CMK (cell line): Measurements from ENCODE around the gene STS.
"Not testable (repeated sequence)": the region's sequence is repeated elsewhere in the genome, so short reads cannot be mapped to it uniquely, and the experiment has no call there.

ENCODE experiments used
- DNase-seq: peaks from one replicate; pipeline ENCODE4 v3.0.0-alpha.2; 2010; ENCODE audit warnings: low read depth

The STS gene

DNA sequence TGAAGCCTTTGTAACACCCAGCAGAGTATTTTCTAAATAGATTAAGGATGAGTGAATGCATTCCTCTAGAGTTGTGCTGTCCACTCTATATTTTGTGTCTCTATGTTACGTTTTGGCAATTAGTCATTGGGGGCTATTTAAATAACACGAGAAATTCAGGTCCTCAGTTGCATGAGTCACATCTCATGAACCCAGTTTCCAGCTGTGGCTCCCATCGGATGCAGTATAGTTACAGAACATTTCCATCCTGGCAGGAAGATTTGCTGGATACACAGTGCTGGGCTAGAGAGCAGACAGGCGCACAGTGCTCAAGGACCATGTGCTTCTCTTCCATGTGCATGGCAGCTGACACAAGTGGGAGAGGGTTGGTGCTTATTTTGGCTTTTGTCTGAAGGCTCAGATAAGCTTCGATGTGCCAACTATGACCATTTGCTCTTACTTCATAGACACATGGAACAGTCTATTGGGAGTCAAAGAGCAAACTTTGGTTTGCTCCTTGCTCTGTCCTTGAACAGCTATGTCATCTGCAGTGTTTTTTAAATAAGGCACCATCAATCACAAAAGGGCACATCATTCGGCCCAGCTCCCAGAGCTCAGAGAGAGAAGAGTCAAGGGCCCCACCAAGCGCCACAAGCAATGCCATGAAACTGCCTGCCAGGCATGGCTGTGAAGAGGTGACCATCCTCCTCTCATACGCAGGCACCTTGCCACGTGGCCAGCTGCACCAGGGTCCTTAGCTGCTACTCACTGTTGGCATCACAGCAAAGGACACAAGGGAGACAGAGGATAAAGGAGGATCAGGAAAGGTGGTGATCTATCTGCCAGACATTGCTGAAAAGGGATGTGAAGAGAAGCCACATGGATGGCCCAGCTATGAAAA is 8.1 kb upstream of the STS start:
- DNase-seq: no peak

DNA sequence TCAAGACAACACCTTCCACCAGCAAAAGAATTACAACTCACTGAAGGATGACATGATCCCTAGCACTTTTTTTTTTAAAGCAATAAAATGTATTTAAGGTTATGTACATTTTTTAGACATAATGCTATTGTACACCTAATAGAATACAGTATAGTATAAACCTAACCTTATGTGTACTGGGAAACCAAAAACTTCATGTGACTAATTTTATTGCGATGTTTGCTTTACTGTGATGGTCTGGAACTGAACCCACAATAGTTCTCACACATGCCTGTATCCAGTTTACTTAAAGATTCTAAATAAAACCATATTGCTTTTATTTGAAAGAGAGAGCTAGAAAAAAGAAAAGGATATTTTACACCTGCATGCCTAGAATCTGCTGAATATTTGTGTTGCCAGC is 4.4 kb upstream of the STS start:
- no peak for DNase-seq

DNA sequence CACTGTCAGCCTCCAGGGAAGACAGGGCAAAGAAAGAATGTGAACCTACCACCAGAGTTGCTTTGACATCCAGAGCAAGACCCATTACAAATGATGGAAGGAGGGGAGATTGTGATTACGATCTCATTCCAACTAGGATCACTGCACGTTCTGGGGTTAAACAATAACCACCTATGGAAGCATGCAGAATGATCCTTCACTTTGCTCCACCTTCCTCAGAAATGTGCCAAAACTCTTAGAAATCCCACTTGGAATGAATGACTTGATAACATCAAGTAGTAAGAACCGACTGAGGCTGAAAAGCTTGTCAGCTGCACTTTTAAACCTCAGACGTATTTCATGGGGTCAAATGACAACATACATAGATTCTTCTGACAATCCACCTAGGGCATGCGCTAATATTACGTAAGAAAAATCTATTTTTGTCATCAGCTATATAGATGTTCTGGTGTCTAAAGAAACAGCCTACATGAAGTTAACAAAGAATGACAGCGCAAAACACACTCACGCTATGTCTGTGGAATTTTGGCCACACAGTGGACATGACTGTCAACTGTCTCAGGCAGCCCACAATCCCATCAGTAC is 3.5 kb upstream of the STS start:
- DNase-seq: no peak

DNA sequence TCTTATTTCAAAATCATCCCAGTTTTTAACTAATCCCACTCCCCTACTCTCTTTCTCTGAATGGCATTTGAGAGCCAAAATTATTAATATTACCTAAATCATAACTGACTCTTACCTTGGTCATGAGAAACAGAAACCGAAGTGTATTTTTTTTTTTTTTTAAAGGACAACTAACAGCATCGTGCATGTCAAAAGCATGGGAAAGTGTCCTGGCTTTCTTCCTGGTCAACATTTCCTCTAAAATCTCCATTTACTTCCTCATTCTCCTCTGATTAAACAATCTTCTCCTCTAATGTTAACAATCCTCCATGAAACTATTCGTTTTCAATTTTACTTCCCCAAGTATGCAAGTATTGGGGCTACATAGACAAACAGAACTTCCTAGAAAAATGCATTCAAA is 2.1 kb upstream of the STS start:
- DNase-seq: no peak

DNA sequence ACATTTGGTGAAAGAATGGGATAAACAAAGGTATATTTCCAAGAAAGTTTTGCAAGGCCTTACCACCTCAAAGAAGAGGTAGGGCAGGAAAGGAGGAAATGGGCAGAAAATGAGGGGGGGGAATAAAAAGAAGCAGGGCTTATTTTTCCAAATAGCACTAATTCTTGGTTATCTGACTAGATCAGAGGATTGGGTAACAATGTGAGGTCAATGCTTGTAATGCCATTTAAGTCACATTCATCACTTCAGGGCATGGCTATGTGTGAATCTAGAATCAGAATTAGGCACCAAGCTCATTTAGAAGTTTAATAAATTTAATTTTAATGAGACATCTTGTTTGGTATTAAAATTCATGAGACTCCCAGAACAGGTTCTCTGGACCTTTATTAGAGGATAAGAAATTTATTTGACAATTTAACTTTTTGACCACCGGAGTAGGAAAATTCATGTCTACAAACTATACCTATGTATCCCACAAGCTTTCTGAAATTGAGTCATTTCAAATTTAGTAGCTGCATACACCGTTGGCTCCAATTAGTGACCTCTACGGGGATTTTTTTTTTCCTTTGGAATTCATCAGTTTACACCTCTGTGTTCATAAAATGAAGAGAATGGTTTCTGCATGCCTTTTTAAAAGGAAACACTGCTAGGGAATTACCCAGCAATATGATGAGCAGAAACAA is 1.4 kb upstream of the STS start:
- DNase-seq: no peak

DNA sequence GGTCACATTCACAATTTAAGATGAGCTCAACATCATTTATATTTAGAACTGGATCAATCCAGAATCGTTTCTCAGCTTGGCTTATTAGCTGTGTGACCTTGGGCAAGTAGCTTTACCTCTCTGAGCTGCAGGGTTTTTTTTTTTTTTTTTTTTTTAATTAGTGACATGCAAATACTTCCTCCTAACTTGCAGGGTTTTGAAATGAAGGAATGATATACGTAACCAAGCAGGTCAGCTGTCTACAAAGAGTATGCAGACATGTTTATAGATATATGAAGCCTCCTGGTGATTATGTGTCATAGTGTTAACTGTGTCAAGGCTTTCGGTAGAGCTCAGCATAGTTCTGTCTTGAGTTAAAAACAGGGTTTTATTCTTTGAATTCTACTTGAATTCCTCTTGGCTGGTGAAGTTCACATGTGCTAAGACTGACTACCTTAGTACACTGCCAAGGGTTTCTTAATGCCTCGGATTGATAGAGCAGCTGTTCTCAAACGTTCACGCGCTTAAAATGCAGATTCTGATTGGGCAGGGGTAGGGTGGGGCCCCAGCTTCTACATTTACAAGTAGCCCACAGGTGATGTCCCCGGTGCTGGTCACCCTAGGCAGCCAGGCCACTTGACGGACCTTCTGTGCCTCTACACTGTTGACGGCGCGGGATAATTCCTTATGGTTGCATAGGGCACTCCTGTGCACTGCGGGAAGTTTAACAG is 654 bp upstream of the STS start:
- no peak for DNase-seq

DNA sequence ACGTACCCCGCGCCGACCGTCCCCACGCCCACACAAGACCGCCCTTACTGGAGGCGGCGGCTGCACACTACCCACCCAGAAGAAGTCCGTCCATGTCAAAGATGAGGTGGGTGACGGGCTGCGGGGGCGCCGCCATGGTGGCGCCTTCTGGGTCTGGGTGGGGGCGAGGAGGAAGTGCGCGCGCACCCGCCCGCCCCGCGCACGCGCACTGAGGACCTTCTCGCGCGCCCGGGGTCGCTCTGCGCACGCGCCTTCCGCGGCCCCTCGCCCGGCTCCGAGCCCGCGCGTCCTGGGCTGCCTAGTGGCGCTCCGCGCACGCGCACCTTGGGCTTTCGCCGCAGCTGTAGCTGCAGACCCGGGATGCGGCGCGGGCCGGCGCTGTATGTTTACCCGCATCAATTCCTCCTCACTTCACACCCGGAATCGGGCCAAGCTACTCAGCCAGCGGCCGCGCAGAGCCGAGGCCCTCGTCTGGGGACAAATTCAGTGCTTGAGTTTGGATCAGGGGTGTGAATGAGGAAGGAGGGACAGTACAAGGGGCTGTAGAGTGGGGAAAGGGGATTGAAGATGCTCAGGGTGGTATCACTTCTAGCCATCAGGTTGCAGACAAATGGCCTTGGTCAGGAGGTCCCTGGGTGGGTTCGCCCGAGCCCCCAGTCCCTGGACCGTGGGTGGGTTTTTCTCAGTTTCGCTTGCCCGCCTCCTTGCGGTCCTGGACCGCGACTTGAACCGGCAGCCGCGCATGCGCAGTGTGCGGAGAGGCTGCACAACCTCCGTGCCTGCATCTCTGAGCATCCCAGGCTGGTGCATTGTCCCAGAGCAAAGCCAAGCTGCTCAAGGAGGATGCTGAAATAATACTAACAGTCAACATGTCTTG is 704 bp downstream of the STS start, which contains the start of gene PUDP:
TSS of gene PUDP (minus strand) at position 176 of the 877 bp plus-strand sequence. CDS start at position 136, 40 bp downstream.
- no peak for DNase-seq

DNA sequence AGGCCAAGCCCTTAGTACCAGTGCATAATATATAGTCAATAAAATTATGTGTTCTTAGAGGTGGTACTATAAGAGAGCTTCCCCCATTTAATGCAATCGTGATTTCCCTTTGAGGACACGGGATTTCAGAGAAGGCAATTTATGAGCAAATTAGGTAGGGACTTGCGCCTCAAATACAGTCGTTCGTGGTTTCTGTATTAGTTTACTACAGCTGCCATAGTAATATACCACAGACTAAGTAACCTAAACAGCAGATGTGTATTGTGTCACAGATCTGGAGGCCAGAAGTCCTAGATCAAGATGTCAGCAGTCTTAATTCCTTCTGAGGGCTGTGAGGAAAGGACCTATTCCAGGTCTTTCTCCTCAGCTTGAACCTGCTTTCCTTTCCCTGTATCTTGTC is 1.9 kb downstream of the STS start:
- DNase-seq: no peak

DNA sequence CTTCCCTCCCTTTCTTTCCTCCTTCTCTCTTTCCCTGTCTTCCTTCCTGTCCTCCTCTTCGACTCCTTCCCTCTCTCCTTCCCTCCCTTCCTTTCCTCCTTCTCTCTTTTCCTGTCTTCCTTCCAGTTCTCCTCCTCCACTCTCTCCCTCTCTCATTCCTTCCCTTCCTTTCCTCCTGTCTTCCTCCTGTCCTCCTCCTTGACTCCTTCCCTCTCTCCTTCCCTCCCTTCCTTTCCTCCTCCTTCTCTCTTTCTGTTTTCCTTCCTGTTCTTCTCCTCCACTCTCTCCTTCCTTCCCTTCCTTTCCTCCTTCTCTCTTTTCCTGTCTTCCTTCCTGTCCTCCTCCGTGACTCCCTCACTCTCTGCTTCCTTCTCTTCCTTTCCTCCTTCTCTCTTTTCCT is 5.7 kb downstream of the STS start:
- DNase-seq: no peak

DNA sequence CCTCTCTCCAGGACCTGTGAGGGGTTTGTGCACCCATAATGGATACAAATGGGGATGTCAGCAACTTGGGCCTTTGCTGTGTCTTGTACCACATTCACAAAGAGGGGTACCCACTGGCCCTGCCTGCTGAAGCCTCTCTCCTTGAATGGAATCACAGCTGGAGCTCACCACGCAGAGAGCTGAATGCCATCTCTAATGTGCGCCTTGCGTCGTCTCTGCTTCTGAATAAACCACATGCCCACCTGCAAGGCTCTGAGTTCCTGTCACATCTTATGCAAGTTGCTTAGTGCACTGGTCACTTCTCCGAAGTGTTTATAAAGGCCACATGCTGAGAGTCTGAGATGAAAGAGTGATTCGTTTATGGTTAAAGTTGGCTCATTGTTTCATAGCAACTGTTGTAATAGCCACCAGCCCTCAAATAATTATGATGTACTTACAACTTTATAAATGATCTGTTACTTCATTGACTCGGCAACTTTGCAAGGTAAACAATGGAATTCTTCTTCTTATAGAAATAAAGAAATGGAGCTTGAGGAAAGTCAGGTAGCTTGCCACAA is 6.6 kb downstream of the STS start:
- no peak for DNase-seq

DNA sequence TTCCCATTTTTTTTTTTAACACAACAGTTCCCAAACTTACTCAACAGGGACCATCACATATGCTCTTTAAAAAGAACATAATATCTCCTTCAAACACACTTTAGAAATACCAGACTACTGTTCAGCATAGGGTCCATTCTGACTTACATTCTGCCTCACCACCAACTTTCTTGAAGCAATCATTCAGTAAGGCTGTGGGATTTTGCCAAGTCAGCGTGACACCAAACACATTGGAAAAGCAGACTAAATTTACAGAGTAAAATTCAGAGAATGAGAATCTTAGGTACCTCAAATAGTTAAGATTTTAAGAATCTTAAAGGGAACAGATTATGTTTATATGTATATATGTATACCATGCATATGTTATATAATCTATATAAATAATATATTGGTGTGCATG is 7.7 kb downstream of the STS start:
- DNase-seq: no peak

DNA sequence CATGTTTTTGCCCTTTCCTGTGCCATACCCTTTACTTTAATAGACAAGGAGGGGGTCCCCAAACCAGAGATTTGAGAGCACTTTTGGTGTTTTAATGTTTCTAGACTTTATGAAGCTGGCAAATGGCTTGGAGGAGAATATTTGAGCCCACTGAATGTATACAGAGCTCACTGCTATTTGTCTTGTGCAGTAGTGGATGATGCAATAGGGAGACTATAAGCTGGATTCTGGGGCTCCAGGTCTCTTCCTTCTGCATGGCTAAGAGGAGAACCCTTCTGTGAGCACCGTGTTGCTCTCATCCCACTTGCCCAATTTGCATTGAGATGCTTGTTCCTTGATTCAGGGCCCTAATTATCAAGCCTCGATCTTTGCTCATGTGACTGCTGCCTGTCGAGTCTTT is 9.4 kb downstream of the STS start:
- no peak for DNase-seq

DNA sequence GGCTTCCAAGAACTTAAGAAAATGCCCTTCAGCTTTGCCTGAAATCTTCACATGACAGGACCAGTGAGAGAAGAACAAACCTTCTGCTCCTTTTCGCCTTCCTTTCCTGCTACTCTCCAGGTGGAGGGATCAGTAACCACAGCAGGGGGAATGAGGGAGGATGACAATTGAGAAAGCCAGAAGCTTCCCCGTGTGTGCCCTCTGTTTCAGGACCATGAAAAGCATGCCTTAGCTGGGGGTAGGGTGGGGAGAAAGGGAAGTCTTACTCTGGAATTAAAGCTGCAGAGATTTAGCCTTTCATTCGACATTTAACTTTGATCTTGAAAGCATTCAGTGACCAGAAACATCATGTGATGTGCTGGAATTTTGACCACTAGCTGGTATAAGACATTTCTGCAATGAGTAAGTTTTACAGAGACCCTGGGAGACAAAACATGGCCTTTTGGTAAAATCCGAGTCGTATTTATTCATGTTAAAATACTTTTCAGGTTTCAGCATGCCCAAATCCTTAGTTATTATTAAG is 11.0 kb downstream of the STS start:
- no peak for DNase-seq

DNA sequence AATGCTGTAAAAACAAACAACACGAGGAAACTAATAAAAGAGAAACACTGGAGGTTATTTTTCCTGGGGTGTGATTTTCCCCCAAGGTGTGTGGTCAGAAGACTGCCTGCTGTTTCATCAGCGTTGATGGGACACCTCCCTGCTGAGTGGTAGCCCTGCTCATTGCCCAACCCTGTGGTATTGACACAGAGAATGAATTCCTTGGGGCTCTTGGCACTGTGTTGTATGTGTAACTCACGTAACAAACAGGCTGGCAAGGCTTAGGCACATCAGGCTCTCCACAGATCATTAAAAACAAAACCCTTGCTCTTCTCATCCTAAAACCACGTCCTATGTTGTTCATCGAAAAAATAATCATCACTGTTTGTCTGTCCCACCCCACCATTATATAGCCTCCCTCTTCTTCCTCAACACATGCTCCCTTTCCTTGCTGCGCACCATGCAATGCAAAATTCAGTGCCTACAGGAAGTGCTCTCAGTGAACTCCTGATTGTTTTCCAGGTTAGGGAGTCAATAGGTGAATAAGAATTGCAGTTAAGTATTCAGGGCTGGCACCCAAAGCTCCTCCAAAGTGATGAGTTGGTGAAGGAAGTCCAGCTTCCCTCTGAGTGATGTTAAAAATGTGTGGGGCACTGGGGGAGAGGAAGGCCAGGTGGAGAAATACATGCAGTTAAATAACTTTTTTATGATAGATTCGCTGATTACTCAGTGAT is 11.8 kb downstream of the STS start:
- no peak for DNase-seq

DNA sequence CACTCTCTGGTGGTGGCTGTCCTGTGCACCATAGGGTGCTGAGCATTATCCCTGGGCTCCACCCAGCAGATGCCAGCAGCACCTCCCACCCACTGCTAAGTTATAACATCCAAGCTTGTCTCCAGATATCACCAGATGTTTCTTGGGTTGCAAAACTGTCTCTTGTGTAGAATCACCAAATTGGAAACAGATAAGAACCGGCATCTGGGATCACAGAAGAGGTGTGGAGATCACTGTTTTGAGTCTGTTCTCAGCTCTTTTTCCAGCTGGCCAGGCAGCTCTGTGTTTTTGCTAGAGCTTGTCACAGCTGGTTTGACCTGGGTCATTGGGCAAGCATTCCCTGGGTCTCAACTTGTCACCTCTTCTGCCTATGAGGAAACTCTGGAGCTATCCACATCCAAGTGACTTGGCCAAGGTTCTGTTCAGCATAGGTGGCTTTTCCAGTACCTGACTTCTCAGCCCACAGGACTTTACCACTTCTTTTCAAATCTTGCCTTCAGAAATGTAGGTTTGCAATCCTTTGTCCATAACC is 15.7 kb downstream of the STS start:
- DNase-seq: no peak

DNA sequence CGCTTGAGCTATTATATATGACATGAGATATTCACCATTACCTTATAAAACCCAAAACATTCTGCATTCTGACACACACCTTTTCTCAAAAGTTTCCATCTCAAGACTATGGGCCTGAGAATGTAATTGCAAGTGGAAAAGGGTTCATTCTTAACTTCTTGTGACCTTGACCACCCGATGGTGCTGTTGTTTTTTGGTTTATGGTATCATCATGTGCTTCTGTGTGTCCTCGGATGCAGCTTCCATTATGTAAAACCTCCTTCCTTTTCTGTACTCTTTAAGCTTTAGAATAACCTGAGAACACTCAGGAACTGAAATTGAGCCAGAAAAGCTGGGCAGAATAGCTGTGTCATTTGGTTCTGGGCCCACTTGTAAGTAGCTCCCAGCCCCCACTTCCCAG is 16.7 kb downstream of the STS start:
- no peak for DNase-seq

DNA sequence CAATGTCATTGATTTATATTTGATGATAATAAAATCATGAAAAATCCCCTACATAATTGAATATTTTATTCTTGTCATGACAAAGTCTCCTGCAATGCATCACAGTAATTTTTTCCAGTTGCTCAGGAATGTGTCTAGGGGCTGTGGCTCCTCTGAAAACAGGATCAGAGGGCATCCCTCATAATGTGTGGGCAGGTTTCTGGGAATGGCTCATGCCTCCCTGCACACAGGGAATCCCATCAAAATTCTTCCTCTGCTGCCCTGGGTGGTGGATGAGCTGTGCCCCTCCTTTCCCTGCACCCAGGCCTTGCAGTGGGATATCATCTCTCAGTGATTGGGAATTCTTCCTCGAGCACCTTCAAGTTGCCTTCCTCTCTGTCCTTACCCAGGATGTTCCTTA is 20.9 kb downstream of the STS start:
- no peak for DNase-seq

DNA sequence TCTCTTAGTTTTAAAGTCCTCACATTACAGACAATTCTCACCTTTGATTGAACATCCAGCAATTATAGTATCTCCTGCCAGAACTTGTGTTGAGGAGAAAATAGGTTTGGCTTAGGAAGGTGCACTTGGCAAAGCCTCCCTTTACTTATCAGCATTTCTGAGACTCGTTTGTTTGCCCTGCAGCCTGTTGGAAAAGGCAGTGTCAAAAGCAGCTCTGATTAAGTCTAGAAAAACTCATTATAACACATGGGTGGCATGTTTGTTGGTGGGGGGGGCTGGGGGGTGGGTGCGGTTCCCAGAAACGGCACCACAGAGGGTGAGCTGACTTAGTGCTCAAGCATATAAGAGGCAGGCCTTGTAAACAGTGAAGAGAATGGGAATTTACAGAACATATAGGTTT is 22.1 kb downstream of the STS start:
- DNase-seq: no peak

DNA sequence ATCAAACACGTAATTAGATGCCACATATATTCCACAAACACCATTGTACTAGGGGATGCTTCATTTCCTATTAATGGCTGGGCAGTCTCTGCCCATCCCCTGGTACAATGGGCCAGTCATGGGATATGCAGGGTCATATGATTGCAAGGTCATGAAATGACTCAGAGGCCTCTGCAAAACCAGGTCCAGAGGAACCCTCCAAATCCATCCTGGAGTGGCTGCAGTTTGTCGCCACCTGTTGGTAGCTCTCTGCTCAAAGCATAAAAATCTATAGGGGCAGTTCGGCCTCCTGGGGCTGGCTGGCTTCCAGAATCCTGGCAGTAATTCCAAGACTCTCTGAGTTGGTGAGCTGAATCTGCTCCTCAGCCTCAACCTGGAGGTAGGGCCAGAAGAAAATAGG is 23.4 kb downstream of the STS start:
- DNase-seq: no peak

DNA sequence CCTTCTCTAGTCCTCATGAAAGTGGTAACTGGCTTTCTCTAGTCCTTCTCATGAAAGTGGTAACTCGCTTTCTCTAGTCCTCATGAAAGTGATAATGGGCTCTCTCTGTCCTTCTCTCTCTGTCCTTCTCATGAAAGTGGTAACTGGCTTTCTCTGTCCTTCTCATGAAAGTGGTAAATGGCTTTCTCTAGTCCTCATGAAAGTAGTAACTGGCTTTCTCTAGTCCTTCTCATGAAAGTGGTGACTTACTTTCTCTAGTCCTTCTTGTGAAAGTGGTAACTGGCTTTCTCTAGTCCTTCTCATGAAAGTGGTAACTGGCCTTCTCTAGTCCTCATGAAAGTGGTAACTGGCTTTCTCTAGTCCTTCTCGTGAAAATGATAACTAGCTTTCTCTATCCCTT is 31.3 kb downstream of the STS start:
- not testable (repeated sequence) for DNase-seq
